Ecto neural progenitor cell (in vitro differentiated cells): ENCODE results near the gene DNASE2B.

Source experiments
- DNase-seq: peaks from one replicate; pipeline ENCODE4 v3.0.0-alpha.2; 2018; ENCODE audit warnings: low spot score

The DNASE2B gene

DNA sequence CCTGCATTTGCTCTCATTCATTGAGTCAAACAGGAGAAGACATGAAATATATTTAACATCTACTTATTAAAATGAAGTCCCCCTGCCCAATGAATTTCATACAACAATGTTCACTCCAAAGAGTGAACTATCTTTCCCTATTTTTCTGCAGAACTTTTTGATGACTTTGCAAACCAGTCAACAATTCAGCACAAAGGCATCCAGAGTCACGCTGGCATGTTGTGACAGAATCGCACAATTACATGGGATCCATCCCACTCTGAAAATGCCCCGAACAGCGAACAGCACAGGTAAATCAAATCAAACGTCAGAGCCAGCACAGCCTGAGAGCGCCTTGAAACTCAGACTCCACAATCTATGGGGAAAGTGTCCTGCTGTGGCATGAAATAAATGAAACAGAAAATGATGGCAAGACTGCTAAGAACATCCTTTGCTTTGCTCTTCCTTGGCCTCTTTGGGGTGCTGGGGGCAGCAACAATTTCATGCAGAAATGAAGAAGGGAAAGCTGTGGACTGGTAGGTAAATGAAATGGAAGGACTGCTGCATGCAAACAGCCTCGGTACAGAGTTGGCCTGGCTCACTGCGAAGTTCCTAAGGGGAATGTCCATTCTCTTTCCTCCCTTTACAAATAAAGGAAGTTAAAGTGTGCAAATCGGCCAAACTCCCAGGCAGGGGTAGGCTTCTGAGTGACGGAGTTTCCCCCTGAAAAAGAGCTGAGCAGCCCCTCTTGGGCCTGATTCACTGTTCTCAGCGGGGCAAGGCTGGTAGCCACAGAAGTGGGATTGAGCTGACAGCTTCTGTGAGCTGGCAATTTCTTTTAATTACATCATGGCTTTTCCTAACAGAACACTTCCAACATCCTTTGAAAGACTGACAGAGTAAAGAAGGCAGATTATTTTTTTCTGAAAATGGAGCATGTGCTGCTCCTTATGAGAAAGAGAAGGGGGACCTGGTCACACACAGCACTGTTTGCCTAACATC is at the start of gene DNASE2B:
DNASE2B (plus strand) TSS at position 310 of the 981 bp plus-strand sequence; CDS start at position 391, 81 bp downstream.
- no peak for DNase-seq

DNA sequence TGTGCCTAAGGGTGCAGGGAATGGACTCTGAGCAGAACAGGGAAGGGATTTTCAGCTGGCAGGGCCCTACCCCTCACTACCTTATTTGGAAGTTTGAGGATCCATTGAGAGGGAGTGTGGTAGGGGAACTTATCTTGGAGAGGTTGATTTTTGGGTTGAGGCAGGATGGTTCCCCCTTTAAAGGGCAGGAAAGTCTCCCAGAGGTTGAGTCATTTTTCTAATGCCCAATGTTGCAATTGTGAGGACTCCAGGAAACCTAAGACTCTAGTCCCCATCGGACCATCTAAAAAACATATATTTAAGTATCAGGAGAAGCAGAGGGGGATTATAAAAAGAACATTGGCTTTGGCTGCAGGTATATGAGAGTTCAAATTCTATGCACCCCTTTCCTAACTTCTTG is 49.5 kb upstream of the DNASE2B start:
- no peak for DNase-seq

DNA sequence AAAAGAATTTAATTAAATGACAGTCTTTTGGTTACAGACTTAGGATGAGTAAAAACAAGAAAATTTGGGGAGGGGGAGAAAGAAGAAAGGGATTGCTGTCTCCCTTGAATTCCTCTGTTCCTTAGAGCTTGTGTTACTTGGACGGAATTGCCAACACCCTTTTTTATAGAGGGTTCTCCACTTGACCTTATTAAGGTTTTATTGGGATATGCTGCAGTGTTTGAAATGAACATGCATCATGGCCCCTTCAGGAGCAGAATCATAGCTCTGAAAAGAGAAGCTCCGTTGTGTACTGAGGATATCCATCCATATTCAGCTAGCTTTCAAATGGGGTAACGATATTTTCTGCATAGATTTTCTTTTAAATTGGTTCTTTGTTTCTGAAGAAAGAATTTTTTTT is 48.2 kb upstream of the DNASE2B start:
- no peak for DNase-seq

DNA sequence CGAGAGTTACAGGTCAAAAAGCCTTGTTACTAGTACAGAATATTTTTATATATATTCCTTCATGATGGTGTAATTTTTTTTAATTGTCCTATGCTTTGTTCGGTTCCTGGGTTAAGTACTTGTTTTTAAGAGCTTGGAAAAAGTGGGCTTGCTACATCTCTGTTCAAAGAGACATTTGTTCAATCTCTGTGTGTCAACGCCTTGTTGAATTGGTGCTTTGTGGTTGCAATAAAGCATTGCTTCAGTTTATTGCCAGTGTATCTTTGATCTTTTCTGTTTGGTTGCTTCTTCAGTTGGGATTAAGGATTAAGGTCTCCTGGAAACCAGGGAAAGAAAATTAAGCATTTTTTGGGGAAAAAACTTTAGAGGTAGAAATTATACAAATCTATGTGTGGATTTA is 47.7 kb upstream of the DNASE2B start:
- DNase-seq: no peak

GRCh38 chr1:84352298-84353106 is 45.8 kb upstream of the DNASE2B start:
- DNase-seq: no peak

GRCh38 chr1:84353695-84354094 is 44.6 kb upstream of the DNASE2B start:
- no peak for DNase-seq

DNA sequence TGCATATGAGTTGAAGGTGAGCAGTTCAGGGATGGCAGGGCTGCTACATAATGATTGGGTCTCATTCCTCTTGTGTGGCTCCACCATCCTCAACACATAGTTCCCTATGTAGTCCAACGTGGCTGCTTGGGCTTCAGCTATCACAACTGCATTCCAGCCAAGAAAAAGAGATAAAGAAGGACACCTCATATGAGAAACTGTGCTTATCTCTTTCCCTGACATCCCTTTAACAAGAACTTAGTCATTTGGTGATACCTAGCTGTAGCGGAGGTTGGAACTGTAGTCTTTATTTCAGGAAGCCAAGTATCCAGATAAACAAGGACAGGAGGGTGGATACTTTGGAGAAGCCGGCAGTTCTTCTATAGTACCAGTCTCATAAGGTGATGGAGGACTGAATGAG is 42.7 kb upstream of the DNASE2B start:
- DNase-seq: no peak

DNA sequence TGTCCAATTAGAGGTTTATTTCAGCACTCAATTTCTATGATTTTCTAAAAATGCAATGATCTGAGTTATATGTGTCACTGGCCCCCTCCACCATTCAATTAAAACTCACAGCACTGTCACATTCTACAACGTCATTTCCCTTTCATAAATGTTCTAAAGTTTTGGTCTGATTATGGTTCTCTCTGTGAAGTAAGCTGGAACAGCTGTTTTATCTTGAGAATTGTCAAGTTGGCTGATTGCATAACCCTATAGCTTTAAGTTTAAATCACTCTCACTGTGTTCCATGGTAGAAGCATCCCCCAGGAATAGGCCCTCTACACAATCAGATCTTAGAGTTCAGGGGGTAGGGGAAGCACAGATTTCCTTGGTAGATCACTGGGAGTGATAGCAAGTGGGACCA is 41.4 kb upstream of the DNASE2B start:
- DNase-seq: no peak

GRCh38 chr1:84358695-84359094 is 39.6 kb upstream of the DNASE2B start:
- no peak for DNase-seq

DNA sequence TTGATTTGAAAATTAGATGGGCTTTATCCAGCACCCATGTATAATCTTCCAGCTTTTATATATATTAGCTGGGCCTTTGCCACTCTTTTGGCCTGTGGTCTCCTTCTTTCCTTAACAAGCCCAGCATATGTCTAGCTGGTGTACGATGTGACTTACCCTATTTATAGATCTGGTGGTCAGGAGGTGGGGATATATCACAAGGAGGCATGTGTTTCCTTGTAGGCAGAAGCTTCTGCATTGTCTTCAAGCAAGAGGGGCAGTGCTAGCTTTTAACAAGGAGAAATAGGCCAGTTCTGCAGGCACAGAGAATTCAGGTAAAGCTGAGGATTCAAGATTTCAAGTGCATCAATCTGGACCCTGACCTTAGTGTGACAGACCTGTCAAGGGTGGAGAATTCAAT is 38.0 kb upstream of the DNASE2B start:
- DNase-seq: no peak

DNA sequence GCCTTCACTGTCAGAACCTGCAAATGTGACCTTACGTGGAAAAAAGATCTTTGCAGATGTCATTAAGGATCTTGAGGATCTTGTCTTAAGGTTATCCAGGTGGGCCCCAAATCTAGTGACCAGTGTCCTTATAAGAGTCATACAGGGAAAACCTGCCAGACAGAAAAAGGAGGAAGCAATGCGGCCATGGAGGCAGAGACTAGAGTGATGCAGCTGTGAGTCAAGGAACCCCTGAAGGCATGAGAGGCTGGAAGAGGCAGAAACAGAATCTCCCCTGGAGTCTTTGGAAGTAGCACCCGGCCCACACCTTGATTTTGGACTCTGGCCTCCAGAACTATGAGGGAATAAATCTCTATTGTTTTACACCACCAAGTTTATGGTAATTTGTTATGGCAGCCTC is 36.5 kb upstream of the DNASE2B start:
- DNase-seq: no peak

- no peak for DNase-seq
Observed at GRCh38 chr1:84363019-84363418, 35.3 kb upstream of the DNASE2B start.

DNA sequence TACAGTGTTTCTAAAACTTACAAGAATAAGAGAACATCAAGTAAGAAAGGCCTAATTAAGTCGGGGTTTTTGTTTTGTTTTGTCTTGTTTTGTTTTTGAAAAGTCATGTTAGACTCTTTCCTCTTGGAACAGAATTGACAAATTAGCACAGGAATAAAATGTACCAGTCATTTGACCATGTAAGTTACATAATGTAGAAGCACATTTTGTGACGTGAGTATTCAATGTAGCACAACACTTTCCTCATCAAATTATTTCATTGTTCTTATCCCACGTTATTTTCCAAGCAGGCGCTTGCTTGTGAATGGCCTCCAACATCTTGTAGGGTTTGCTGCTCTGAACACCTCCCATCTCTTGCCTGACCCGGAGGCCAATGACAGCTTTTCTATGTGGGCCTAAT is 34.7 kb upstream of the DNASE2B start:
- DNase-seq: no peak

DNA sequence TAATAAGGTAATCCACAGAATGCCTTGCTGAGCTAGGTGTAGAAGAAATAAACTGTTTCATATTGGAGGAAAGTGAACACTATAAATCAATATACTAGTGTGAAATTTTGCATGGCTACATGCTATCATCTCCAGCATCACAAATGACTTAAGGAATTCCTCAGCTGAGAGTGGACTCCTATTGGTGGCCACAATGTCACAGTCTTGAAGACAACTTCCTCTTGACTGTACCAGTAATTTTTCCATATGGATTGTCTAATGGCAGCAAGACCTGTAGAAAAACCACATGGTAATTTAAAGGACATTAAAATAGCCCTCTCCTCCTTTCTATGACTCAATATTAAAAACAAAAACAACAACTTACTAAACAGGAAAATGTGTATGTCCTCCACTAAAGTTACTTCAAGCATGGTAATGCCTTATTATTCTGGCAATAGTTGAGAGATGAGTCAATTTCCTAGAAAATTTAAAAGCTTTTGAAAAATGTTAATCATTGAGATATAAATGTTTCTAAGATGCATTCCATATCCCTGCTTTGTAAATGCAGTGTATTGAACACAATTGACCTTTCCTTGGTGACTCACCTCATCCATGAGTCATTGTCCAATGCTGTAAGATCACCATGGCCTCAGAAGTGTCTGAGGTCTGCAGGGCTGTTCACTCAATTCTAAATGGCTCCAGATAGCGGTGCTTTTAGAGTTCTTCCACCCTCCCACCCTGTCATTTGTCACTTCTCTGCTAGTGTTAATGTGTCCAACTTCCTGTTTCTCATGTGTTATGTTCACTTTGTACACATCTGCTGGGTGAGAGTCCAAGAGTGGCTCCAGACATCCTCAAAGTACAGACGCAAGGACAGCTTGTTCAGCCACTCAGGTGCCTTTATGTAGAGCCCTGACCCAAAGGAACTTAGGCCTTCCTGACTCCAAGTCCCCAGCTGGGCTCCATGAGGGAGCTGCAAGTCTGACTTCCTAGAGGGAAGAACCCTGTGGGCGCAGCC is 32.8 kb upstream of the DNASE2B start:
- no peak for DNase-seq

DNA sequence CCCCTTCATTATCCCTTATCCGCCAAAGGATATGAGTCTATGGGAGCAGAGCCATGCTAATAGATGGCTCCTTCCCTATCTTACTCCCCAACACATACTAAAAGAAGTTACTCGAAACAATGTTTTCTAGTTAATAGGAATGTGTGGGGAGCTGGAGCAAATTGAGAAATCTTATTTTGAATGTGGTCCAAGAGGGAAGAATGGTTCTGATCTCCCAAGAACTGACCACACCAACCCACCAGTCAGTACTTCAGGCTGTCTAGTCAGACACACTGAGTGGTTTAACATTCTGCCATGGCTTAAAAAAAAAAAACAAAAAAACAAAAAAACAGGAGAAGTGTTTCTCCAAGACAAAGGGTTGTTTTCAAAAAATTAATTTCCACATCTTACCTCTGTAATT is 31.5 kb upstream of the DNASE2B start:
- DNase-seq: no peak

DNA sequence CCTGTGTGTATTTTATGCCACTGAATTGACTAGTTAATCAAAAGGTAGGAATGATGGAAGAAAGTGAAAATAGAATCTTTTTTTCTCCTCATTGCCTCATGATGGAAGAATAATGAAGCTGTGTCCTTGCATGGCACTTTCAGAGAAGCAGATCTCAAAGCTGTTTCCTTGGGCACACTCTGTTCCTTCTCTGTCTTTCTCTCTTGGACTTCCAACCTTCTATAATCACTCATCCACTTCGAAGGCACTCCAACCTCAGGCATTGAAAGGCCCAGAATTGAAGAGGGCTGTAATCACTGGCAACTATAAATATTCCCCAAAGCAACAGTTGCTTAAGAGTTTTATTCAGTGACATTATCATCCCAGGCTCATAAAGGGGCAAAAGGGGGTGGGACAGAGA is 31.1 kb upstream of the DNASE2B start:
- DNase-seq: no peak

DNA sequence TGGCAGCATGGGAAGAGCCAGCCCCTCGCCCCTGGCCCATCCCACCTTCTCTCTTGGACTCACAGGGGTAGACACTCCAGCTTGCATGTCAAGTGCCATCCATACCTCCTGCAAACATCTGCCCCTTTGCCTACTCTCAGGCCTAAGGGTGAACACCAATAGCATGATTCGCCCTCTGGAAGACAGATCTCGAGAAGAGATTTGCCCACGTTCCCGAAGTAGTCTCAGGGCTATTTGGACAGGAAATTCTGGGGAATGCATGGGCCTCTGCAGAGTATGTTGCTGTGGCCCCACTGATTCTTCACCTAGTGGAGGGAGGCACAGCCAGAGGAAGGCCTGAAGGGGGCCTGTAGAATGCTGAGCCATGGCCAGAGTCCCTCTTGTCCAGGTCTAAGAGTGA is 29.8 kb upstream of the DNASE2B start:
- DNase-seq: no peak

DNA sequence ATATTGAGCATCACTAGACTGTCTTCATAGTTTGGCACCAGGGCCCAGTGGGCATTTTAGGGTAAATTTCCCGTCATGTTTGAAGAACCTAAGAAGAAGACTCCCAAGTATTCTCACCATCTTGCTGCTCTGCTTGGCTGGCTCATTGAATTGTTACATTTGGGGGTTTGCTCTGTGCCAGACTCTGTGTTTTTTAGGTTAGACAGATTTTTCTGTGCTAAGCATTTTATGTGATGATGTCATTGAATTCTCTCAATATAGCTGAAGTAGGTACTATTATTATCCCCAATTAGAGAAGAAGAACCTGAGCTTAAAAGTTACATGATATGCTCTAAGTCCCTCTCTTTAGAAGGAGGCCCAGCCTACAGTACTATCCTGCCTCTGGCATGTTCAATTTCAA is 28.0 kb upstream of the DNASE2B start:
- DNase-seq: no peak

DNA sequence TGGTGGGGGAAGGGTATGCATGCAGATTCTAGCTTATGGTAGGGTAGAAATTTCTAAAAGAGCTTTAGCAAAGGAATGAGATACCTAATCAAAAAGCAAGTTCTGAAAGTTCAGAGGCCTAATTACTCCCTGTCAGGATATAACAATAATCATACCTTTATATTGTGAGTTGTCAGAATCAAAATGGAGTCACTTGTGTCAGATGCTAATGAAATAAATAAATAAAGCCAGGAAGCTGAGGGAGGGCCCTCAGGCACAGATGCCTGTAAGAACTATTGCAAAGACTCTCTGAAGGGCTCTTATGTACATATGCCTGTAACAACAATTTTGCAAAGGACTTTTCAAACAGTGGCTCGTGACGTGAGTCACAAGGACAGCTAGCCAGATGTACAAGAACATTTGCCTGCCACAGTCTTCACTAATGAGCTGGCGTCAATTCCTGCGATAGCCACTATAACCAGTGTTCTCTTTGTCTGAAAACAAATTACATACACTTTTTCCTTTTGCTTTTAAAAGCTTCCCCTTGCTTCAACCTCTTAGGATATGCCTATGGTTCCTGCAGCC is 27.4 kb upstream of the DNASE2B start:
- DNase-seq: no peak

DNA sequence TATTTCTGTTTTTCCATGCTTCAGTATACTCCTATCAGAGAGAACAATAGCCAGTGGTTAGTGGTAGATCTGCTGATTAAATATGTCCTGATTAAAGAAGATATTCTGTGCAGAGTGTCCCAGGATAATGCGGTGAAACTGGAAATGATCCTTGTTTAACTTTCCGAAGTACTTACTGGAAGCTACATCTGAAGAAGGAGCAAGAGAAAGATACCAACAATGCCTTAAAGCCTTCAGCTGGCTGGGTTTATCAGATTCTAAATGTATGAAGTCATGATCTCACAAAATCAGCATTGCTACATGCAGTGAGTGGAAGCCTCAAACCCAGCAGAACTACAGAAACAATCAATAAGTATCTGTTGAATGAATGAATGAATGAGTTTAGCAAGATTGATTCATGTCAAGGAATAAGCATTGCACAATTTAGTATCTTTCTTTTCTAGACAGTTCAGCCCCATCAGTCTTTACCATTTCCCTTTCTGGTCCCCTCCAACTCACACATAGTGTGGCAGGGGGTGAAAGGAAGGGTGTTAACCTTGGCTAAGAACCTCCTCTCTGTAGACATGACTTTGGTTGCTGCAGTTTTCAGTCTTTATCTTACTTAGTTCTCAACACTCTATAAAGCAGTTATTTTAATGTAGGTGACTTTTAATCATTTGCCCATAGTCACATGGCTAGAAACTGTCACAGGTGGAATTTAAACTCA is 24.7 kb upstream of the DNASE2B start:
- DNase-seq: no peak
